Measurements from ENCODE around the gene KCNH6. TPM values are rescaled to one million over a fixed set of nuclear protein-coding genes. Genes with fewer than 3 reads are reported as not detected.

KCNH6 gene
- total RNA-seq, 1 experiment from 2014 or later: 1.6 TPM

- H3K9ac ChIP-seq (ENCODE audit: extremely low read depth, insufficient read length, low read length): no peak overlapping the region
- no peak overlapping the region for H2BK15ac ChIP-seq (ENCODE audit: low read depth, low read length)
- no peaks in the 10 kb centered on the region for H3K27me3 ChIP-seq (ENCODE audit: insufficient read depth, low read length)
- no peak overlapping the region for H4K8ac ChIP-seq (replicated peaks; ENCODE audit: insufficient read length, low read depth, low read length)
- no peak overlapping the region for H3T11ph ChIP-seq (ENCODE audit: low read length)
- no peak overlapping the region for H2BK120ac ChIP-seq (ENCODE audit: low read depth, low read length, poor library complexity, severe bottlenecking)
- Mint-ChIP-seq H3K4me3 (no peak overlapping the region), H3K27ac (peak overlapping the region; percentile 4 to 88 (median 80); a peak in 3 of 7 replicates), H3K36me3 (ENCODE audit: insufficient read depth in 1 of 3, low read depth in 3 of 3) (peaks cover 13 to 51% (median 43%) of the 10 kb centered on the region in 3 experiments; a peak in 6 of 7 replicates), H3K9me3 (no peaks in the 10 kb centered on the region), H3K4me1 (peaks cover 17 to 19% of the 10 kb centered on the region in 2 experiments), H3K27me3 (ENCODE audit: low read depth) (no peaks in the 10 kb centered on the region)
- peaks cover 3% of the 10 kb centered on the region for H3K79me1 ChIP-seq (ENCODE audit: insufficient read depth, low read depth, low read length, poor library complexity, severe bottlenecking)
- H3K4ac ChIP-seq (ENCODE audit: low read depth, low read length): no peak overlapping the region
- H3K4me1 ChIP-seq (ENCODE audit: insufficient read depth, low read length): peaks cover 2% of the 10 kb centered on the region; the same call in 1 of the 2 replicates
- H3K27ac ChIP-seq (ENCODE audit: insufficient read length, low read depth, low read length): no peak overlapping the region
- H2BK20ac ChIP-seq (ENCODE audit: low read depth, low read length, poor library complexity, severe bottlenecking): no peak overlapping the region
- H3K9me3 ChIP-seq (ENCODE audit: control insufficient read depth, low read depth, low read length): no peaks in the 10 kb centered on the region
- H2AK5ac ChIP-seq (ENCODE audit: insufficient read length, low read length): no peak overlapping the region
- H3K23me2 ChIP-seq (ENCODE audit: insufficient read length, low read depth, low read length, poor library complexity, severe bottlenecking): no peaks in the 10 kb centered on the region
- no peak for TF ChIP-seq CTCF (conservative IDR thresholded peaks at IDR 0.05)
- H4K5ac ChIP-seq (ENCODE audit: insufficient read length, low read depth, low read length): no peak overlapping the region
- 0 out of 2 replicates have a peak, but pooled peaks cover 1% of the 10 kb centered on the region for H3K79me2 ChIP-seq (ENCODE audit: insufficient read depth, low read length)
- H3K23ac ChIP-seq (ENCODE audit: insufficient read length, low read depth, low read length): no peak overlapping the region
- DNase-seq: peak; percentile 39
- WGBS (ENCODE audit: extremely low coverage, insufficient read length, low lambda C conversion rate): no CpG with 5 or more reads among the region's 11 CpGs
- no peak overlapping the region for H3K56ac ChIP-seq (ENCODE audit: insufficient read length, low read depth, low read length)
- no peak overlapping the region for H2AFZ ChIP-seq (ENCODE audit: low read length)
- no peak overlapping the region for H2BK12ac ChIP-seq (ENCODE audit: insufficient read length, low read depth, low read length)
- no peak overlapping the region for H3K14ac ChIP-seq (ENCODE audit: insufficient read depth, low read length)
- no peaks in the 10 kb centered on the region for H4K20me1 ChIP-seq (ENCODE audit: control insufficient read depth, insufficient read depth, insufficient read length)
- H3K18ac ChIP-seq (ENCODE audit: insufficient read length, low read depth, low read length): no peak overlapping the region
- H4K91ac ChIP-seq (ENCODE audit: insufficient read length, low read depth, low read length): no peak overlapping the region
- H3K4me2 ChIP-seq (ENCODE audit: insufficient read depth, insufficient read length, low read length): no peak overlapping the region
- no peak overlapping the region for H2BK5ac ChIP-seq (ENCODE audit: insufficient read length, low read length)
Measured at GRCh38 chr17:63579633-63580032, 56.5 kb downstream of the KCNH6 start.

All from H9 (cell line).